Putamen (tissue), 1 donor: ENCODE results near the gene ARHGEF7.
"Not testable (repeated sequence)": the region's sequence is repeated elsewhere in the genome, so short reads cannot be mapped to it uniquely, and the experiment has no call there.

Experiments
- DNase-seq: peaks from one replicate; pipeline ENCODE4 v3.0.0-alpha.2; 2016; ENCODE audit warnings: low spot score

The ARHGEF7 gene

GRCh38 chr13:111253365-111253872 lies 138.3 kb downstream of the ARHGEF7 start:
- no peak for DNase-seq

- no peak for DNase-seq
These were observed 140.2 kb downstream of the ARHGEF7 start for GRCh38 chr13:111255228-111255790.

- DNase-seq: no peak
These were observed 141.3 kb downstream of the ARHGEF7 start for GRCh38 chr13:111256458-111256857.

GRCh38 chr13:111256946-111257345 lies 141.8 kb downstream of the ARHGEF7 start:
- no peak for DNase-seq

GRCh38 chr13:111257899-111258298 lies 142.8 kb downstream of the ARHGEF7 start:
- not testable (repeated sequence) for DNase-seq

- DNase-seq: no peak
These were observed 143.5 kb downstream of the ARHGEF7 start for GRCh38 chr13:111258637-111259036.

GRCh38 chr13:111259058-111259457 lies 143.9 kb downstream of the ARHGEF7 start:
- no peak for DNase-seq

- DNase-seq: no peak
These were observed 146.2 kb downstream of the ARHGEF7 start for GRCh38 chr13:111261326-111261725.

GRCh38 chr13:111262281-111262680 lies 147.2 kb downstream of the ARHGEF7 start:
- DNase-seq: no peak

- no peak for DNase-seq
These were observed 147.6 kb downstream of the ARHGEF7 start for GRCh38 chr13:111262715-111263114.

GRCh38 chr13:111263566-111263965 lies 148.5 kb downstream of the ARHGEF7 start:
- DNase-seq: no peak

- no peak for DNase-seq
These were observed 150.0 kb downstream of the ARHGEF7 start for GRCh38 chr13:111265006-111265700.

GRCh38 chr13:111265701-111266035 lies 150.6 kb downstream of the ARHGEF7 start:
- no peak for DNase-seq

GRCh38 chr13:111267205-111267604 lies 152.1 kb downstream of the ARHGEF7 start:
- DNase-seq: no peak

- DNase-seq: no peak
These were observed 152.7 kb downstream of the ARHGEF7 start for GRCh38 chr13:111267784-111268183.

GRCh38 chr13:111269508-111269907 lies 154.4 kb downstream of the ARHGEF7 start:
- no peak for DNase-seq

GRCh38 chr13:111270126-111270525 lies 155.0 kb downstream of the ARHGEF7 start:
- no peak for DNase-seq

- DNase-seq: no peak
These were observed 155.9 kb downstream of the ARHGEF7 start for GRCh38 chr13:111270765-111271698.

GRCh38 chr13:111272117-111272516 lies 157.0 kb downstream of the ARHGEF7 start:
- DNase-seq: no peak

- no peak for DNase-seq
These were observed 160.3 kb downstream of the ARHGEF7 start for GRCh38 chr13:111275382-111275781.

- no peak for DNase-seq
These were observed 161.0 kb downstream of the ARHGEF7 start for GRCh38 chr13:111275995-111276618.

GRCh38 chr13:111278258-111278657 lies 163.1 kb downstream of the ARHGEF7 start:
- no peak for DNase-seq
